ENCODE data around the gene RAC2.

RAC2 gene

DNA sequence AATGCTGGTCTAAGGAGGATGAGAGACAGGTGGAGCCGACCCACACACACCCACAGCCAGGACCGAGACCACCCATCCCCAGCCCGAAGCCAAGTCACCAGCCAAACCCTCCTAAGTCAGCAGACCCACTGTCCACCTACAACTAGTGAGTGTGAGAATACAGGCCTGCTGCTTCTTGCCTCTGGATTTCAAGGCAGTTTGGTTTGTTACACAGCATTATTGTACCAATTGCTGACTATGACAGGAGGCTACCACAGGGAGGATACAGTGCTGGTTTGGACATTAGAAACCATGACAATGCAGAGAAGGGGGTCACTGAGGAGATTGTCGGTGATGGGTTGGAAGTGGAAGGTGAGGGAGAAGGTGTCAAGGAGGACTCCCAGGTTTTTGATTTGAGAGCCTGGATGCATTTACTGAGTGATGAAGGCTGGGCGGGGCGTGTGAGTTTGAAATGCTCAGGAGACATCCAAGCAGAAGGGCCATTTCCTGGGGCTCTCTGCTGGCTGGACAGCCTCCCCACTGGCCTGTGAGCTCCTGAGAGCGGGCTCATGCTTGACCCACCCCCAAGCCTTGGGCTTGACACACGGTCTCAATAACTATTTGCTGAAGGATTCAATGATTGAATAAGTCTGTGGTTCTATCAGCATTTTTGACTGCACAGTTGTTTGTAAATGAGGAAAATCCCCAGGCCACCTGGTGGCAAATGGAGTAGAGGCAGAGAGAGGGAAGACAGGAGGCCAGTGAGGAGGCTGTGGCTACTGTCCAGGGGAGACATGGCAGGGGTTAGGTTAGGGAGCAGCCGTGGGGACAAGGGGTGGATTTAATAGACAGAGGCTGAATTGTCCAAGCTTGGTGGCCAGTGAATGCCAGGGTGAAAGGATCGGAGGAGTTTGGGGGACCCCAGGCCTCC, 22.4 kb downstream of the RAC2 start:
- no peak for DNase-seq (ENCODE audit: low read depth)

DNA sequence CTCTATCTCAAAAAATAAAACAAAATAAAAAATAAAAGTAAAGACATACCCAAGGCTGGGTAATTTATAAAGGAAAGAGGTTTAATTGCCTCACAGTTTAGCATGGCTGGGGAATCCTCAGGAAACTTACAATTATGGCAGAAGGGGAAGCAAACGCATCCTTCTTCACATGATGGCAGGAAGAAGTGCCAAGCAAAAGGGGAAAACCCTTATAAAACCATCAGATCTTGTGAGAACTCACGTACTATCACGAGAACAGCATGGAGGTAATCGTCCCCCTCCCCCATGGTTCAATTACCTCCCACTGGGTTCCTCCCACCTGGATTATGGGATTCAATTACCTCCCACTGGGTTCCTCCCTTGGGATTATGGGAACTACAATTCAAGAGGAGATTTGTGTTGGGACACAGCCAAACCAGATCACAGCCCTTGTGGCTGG, 23.5 kb downstream of the RAC2 start:
- DNase-seq (ENCODE audit: low read depth) = no peak

DNA sequence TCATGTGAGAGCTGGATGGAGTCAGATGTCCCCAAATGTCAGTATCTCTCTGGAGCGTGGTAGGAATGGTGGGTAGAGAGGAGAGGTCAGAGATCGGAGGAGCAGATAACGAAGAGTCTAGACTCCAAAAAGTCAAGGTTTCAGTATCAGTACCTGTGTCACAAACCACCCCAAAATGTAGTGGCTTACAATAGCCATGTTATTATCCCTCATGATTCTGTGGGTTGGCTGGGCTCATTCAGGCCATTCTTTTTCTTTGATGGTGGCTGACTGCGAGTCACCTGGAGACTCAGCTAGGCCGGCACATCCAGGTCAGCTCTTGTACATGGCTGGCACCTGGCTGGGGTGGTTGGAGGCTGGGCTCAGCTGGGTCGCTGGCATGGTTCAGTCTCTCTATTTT, 24.5 kb downstream of the RAC2 start:
- DNase-seq (ENCODE audit: low read depth) = no peak

- peak; percentile 64 for DNase-seq (ENCODE audit: low read depth)
Observed at GRCh38 chr22:37218771-37219411, 25.2 kb downstream of the RAC2 start.

DNA sequence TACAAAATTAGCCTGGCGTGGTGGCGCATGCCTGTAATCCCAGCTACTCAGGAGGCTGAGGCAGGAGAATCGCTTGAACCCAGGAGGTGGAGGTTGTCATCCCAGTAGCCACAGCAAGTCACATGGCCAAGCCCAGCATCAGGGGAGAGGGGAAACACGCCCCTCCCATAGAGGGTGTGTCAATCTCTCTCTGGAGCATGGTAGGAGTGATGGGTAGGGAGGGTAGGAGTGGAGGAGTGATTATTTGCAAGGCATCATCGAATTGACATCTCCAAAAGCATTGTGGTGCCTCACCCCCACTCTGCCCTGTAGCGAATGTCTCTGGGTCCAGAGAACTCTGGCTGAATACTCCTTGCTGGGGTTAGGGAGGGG, 25.7 kb downstream of the RAC2 start:
- no peak for DNase-seq (ENCODE audit: low read depth)

- no peak for DNase-seq (ENCODE audit: low read depth)
Observed at GRCh38 chr22:37215890-37216289, 28.2 kb downstream of the RAC2 start.

- no peak for DNase-seq (ENCODE audit: low read depth)
Observed at GRCh38 chr22:37214731-37215030, 29.4 kb downstream of the RAC2 start.

- no peak for DNase-seq (ENCODE audit: low read depth)
Observed at GRCh38 chr22:37213941-37214730, 29.9 kb downstream of the RAC2 start.

DNA sequence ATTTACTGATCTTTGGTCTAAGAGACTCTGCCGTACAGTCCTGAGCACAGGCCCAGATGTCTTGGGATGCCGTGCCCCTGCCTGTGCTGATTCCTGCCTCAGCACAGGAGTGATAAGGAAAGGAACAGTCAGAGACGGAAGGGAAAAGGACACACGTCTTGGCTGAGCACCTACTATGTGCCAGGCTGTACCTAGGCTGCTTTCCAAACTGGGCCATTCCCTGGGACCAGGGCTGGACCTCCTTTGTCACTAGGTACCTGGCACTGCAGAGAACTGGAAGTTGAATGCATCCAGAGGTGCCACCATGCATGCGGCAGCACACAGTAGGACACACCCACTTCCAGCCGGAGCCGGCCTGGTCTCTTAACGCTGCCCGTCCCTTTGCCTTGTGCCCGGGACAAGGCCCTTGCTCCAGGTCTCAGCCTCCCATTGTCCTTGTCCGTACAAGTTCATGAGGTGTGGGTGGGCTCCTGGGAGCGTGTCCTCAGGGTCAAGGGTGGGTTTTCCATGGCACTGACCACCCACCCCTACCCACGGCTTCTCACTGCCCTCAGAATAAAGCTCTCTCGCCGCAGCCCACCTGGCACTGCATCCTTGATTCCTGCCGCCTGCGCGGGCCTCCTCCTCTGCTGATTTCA, 30.7 kb downstream of the RAC2 start:
- no peak for DNase-seq (ENCODE audit: low read depth)

GRCh38 chr22:37212174-37212906, 31.7 kb downstream of the RAC2 start, which contains the start of gene SSTR3:
SSTR3 (minus strand) TSS chr22:37212477; CDS start chr22:37207803, 4,674 bp downstream.
- DNase-seq (ENCODE audit: low read depth) = no peak

DNA sequence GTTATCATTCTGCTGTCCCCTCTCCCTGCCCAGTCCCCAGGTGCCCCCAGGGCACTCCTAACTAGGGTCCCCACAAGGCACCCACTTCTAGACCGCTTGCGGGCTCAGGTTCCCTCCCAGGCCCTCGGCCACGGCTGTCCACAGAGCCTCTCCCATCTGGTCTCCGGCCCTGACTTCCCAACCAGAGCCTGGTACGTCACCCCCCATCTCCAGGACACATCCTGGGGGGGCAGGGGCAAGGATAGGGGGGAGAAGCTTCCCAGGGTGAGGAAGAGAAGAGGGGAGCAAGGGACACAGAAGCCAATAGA, 32.2 kb downstream of the RAC2 start:
- no peak for DNase-seq (ENCODE audit: low read depth)

DNA sequence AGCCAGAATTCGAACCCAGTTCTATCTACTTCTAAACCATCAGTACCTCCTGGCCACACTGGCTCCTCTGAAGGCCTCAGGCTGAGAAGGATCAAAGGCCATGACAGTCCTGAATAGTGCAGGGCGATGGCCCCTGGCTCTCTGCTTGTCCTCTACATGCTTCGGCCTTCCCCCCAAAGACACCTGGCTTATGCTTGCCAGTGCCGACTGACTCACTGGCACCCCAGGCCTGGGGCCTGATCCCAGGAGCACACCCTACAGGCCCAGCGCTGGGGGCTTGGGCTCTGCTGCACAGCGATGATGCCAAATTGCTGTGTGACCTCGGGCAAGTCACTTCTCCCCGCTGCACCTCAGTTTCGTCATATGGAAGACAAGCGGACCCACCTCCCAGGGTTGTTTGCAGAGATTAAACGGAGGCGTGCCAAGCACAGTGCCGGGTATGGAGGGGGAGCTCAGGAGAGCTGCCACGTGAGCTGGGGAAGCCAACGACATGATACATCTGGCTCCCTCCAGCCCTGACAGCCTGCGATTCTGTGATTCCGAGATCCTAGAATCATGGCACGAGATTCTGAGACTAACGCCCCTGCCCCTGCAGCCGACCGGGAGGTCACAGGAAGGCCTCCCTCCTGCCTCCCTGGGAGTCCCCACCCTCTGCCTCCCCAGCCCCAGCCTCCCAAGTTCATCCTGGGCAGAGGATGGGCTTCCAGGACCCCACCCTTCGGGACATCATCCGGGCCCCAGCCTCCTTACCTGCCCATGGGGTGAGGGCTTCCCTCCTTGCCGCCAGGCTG, 32.8 kb downstream of the RAC2 start:
- DNase-seq (ENCODE audit: low read depth) = no peak

DNA sequence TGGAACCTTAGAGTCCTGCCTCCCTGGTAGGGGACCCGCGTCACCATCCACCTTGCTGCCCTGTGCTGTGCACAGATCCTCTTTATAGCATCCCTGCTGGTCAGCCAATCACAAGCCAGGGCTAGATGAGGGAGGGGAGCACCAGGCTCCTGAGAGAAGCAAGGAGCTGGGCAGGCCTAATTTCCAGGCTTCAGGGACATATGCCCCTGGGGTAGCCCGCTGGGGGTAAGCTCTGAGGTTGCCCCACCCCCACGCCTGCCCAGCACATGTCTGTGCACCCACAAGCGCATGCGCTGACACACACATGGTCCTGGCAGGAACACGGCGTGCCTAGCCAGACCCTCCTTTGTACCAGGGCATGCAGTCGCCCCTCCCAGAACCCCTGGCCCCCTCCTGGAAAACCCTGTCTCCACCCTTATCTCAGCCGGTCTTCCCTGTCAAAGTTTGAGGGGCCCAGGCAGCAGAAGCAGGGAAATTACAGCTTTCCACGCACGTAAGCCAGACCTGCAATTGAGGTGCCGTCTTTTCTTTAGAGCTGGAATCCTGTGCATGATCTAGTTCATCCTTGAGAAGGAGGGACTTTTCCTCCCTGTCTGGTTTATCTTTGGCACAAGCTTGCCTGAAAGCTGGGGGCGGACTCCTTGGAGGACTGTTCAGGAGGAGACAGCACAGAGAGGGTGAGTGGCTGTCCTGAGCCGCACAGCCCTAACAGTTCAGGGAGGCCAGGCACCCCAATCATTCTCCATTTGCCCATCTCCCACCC, 33.8 kb downstream of the RAC2 start:
- DNase-seq (ENCODE audit: low read depth) = no peak

DNA sequence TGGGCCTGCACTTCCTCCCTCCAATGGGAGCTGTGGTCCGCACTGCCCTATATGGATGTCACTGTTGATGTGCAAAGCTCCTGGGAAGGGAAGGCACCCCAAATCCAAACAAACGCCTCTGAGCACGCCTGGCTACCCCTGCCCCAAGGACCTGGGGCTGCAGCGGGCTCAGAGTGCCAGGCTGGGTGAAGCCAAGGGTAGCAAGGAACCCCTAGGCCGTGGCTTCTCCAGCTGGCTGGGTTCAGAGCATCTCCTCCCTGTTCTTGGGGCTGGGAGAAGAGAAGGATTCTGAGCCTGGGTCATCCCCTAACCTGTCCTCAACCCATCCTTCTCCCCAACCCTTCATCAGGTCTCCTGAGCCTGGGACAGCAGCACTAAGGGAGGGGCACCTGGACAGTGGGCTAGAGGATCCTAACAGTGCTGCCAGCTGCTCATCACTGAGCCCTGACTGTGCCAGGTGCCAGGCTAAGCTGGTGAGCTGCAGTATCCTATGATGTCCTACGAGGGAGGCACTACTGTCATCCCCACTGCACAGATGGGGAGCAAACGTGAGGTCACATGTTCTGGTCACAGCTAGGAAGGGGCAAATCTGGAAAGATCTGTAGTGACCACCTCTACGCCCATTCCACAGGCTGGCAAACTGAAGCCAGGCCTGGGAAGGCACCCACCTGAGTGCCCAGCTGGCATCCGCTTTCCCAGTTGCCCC, 34.8 kb downstream of the RAC2 start:
- no peak for DNase-seq (ENCODE audit: low read depth)

- no peak for DNase-seq (ENCODE audit: low read depth)
Observed at GRCh38 chr22:37208401-37209139, 35.5 kb downstream of the RAC2 start.

GRCh38 chr22:37207981-37208380, 36.1 kb downstream of the RAC2 start:
- no peak for DNase-seq (ENCODE audit: low read depth)

GRCh38 chr22:37206841-37207821, 36.9 kb downstream of the RAC2 start:
- no peak for DNase-seq (ENCODE audit: low read depth)

Data from activated T-cell treated with anti-CD3 and anti-CD28 coated beads for 1 hour (primary cell).